ENCODE measurements around the gene TMEM243. TPM values are rescaled to one million over a fixed set of nuclear protein-coding genes. Genes with fewer than 3 reads are reported as not detected.

TMEM243 gene
- total RNA-seq, 1 experiment from 2014 or later, result 23.5 TPM

DNA sequence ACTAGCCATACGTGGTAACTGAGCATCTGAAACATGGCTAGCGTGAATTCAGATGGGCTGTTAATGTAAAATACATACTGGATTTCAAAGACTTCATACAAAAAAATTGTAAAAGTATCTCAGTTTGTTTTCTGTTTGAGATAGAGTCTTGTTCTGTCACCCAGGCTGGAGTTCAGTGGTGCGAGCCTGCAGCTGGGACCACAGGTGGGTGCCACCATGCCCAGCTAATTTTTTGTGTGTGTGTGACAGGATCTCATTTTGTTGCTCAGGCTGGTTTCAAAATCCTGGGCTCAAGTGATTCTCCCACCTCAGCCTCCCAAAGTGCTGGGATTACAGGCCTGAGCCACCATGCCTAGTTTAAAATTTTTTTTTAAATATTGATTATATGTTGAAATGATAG is 4.5 kb downstream of the TMEM243 start:
- H2BK120ac ChIP-seq (ENCODE audit: low read depth, low read length, poor library complexity, severe bottlenecking), result no peak overlapping the region
- H3K18ac ChIP-seq (ENCODE audit: insufficient read length, low read depth, low read length), result no peak overlapping the region
- H3K14ac ChIP-seq (ENCODE audit: insufficient read depth, low read length), result no peak overlapping the region
- H3K9me3 ChIP-seq (ENCODE audit: control insufficient read depth, low read depth, low read length), result no peaks in the 10 kb centered on the region
- Mint-ChIP-seq H3K27ac (no peak overlapping the region), H3K9me3 (no peaks in the 10 kb centered on the region), H3K27me3 (ENCODE audit: low read depth) (no peaks in the 10 kb centered on the region), H3K4me3 (no peak overlapping the region), H3K36me3 (ENCODE audit: insufficient read depth in 1 of 3, low read depth in 3 of 3) (peaks cover 3 to 30% (median 21%) of the 10 kb centered on the region in 3 experiments; a peak in 6 of 7 replicates), H3K4me1 (peaks cover 21 to 25% of the 10 kb centered on the region in 2 experiments)
- H4K20me1 ChIP-seq (ENCODE audit: control insufficient read depth, insufficient read depth, insufficient read length), result no peaks in the 10 kb centered on the region
- H3K27me3 ChIP-seq (ENCODE audit: insufficient read depth, low read length), result no peaks in the 10 kb centered on the region
- H4K91ac ChIP-seq (ENCODE audit: insufficient read length, low read depth, low read length), result no peak overlapping the region
- no peak overlapping the region for H3K9ac ChIP-seq (ENCODE audit: extremely low read depth, insufficient read length, low read length)
- DNase-seq, result no peak
- TF ChIP-seq, protein P1, sequence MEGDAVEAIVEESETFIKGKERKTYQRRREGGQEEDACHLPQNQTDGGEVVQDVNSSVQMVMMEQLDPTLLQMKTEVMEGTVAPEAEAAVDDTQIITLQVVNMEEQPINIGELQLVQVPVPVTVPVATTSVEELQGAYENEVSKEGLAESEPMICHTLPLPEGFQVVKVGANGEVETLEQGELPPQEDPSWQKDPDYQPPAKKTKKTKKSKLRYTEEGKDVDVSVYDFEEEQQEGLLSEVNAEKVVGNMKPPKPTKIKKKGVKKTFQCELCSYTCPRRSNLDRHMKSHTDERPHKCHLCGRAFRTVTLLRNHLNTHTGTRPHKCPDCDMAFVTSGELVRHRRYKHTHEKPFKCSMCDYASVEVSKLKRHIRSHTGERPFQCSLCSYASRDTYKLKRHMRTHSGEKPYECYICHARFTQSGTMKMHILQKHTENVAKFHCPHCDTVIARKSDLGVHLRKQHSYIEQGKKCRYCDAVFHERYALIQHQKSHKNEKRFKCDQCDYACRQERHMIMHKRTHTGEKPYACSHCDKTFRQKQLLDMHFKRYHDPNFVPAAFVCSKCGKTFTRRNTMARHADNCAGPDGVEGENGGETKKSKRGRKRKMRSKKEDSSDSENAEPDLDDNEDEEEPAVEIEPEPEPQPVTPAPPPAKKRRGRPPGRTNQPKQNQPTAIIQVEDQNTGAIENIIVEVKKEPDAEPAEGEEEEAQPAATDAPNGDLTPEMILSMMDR (conservative IDR thresholded peaks at IDR 0.05), result no peak
- no peak overlapping the region for H2AK5ac ChIP-seq (ENCODE audit: insufficient read length, low read length)
- WGBS (ENCODE audit: extremely low coverage, insufficient read length, low lambda C conversion rate), result no CpG with 5 or more reads among the region's 3 CpGs
- H4K5ac ChIP-seq (ENCODE audit: insufficient read length, low read depth, low read length), result no peak overlapping the region
- no peak overlapping the region for H3T11ph ChIP-seq (ENCODE audit: low read length)
- peaks cover 10% of the 10 kb centered on the region for H3K23me2 ChIP-seq (ENCODE audit: insufficient read length, low read depth, low read length, poor library complexity, severe bottlenecking)
- no peak overlapping the region for H2BK20ac ChIP-seq (ENCODE audit: low read depth, low read length, poor library complexity, severe bottlenecking)
- H2BK12ac ChIP-seq (ENCODE audit: insufficient read length, low read depth, low read length), result no peak overlapping the region
- H2BK15ac ChIP-seq (ENCODE audit: low read depth, low read length), result no peak overlapping the region
- H3K23ac ChIP-seq (ENCODE audit: insufficient read length, low read depth, low read length), result no peak overlapping the region
- H3K4me2 ChIP-seq (ENCODE audit: insufficient read depth, insufficient read length, low read length), result no peak overlapping the region
- no peak overlapping the region for H2BK5ac ChIP-seq (ENCODE audit: insufficient read length, low read length)
- H3K4me1 ChIP-seq (ENCODE audit: insufficient read depth, low read length), result no peaks in the 10 kb centered on the region
- H2AFZ ChIP-seq (ENCODE audit: low read length), result no peak overlapping the region
- H4K8ac ChIP-seq (replicated peaks; ENCODE audit: insufficient read length, low read depth, low read length), result no peak overlapping the region
- H3K27ac ChIP-seq (ENCODE audit: insufficient read length, low read depth, low read length), result no peak overlapping the region
- H3K4ac ChIP-seq (ENCODE audit: low read depth, low read length), result no peak overlapping the region
- H3K79me1 ChIP-seq (ENCODE audit: insufficient read depth, low read depth, low read length, poor library complexity, severe bottlenecking), result peaks cover 6% of the 10 kb centered on the region
- peaks cover 7% of the 10 kb centered on the region; the same call in 1 of the 2 replicates for H3K79me2 ChIP-seq (ENCODE audit: insufficient read depth, low read length)
- H3K56ac ChIP-seq (ENCODE audit: insufficient read length, low read depth, low read length), result no peak overlapping the region
